ENCODE measurements around the gene ZC3H13.

- TF ChIP-seq CTCF (IDR thresholded peaks at IDR 0.05) (no peak), POLR2A (IDR thresholded peaks at IDR 0.05) (no peak)
Measured at GRCh38 chr13:45928843-45929242, 123.7 kb downstream of the ZC3H13 start.
